Type B pancreatic cell (in vitro differentiated cells): ENCODE measurements around the gene FPR1. TPM values are rescaled to one million over a fixed set of nuclear protein-coding genes. Genes with fewer than 3 reads are reported as not detected.
"Not testable (repeated sequence)": the region's sequence is repeated elsewhere in the genome, so short reads cannot be mapped to it uniquely, and the experiment has no call there.

ENCODE experiments used
- DNase-seq: peaks from one replicate; pipeline ENCODE4 v3.0.0; 2021; ENCODE audit warnings: mixed read lengths; ENCODE audit not compliant: unreplicated experiment; ENCODE audit errors: extremely low spot score
- H3K27ac Mint-ChIP-seq: 2 replicates; pipeline ENCODE4 v1.8.0; 2021; ENCODE audit warnings: mild to moderate bottlenecking, mixed read lengths
- H3K27me3 Mint-ChIP-seq: 2 replicates; pipeline ENCODE4 v1.8.0; 2021; ENCODE audit warnings: mixed read lengths
- H3K36me3 Mint-ChIP-seq: 2 replicates; pipeline ENCODE4 v1.8.0; 2021; ENCODE audit warnings: mixed read lengths
- H3K4me1 Mint-ChIP-seq: one replicate; pipeline ENCODE4 v1.8.0; 2021; ENCODE audit warnings: mixed read lengths; ENCODE audit not compliant: unreplicated experiment
- H3K4me3 Mint-ChIP-seq: 2 replicates; pipeline ENCODE4 v1.8.0; 2021; ENCODE audit warnings: mild to moderate bottlenecking, mixed read lengths
- H3K9me3 Mint-ChIP-seq: 2 replicates; pipeline ENCODE4 v1.8.0; 2021; ENCODE audit warnings: mixed read lengths
- total RNA-seq: library from RNA; stranded (reverse); gene quantifications from 2 replicates; pipeline ENCODE4 v1.2.1, GENCODE V29; 2021; ENCODE audit warnings: low replicate concordance
- TF ChIP-seq, protein P1 (sequence below): fragments of 200-600 bp; sonication (generic); conservative IDR thresholded peaks from 2 replicates; pipeline ENCODE4 v1.5.0; 2021; ENCODE audit warnings: antibody characterized with exemption, mild to moderate bottlenecking

The FPR1 gene
- total RNA-seq, 1 donor from 2014 or later, result not detected

DNA sequence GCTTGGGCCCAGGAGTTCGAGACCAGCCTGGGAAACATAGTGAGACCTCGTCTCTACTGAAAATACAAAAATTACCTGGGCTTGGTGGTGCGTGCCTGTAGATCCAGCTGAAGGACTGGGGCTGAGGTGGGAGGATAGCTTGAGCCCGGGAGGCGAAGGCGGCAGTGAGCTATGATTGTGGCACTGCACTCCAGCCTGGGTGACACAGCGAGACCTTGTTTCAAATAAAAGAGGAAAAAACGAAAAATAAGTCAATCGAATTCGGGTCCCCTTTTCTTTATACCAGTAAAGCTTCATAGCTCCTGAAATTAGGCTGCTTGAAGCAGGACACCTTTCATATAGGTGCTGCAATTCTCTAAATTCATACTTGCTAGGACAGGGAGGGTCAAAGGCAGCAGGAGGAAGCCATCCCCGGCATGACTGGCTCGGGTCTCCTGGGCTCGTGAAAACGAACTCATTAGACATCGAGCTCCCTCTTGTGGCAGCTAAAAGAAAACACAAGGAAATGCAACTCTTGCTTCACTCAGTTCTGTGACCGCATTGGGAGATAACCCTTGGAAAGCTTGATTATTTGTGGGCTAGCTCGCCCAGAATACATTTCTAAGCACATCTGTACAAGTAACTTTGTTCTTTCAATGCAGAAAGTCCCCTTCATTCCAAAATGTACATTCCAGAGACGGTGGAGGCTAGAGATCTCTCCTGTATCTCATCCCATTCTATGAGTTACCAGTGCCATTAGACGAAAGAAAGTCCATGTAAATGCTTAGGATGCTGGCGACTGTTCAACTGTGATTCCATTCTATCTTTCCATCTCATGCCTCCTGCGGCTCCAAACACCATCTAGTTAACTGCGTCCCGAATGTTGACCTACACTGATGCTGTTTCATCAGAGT, 26.1 kb upstream of the FPR1 start:
- H3K4me3 Mint-ChIP-seq, result no peak overlapping the region
- H3K4me1 Mint-ChIP-seq, result no peaks in the 10 kb centered on the region
- H3K27me3 Mint-ChIP-seq, result peaks cover 58% of the 10 kb centered on the region
- DNase-seq, result no peak
- TF ChIP-seq, protein P1, sequence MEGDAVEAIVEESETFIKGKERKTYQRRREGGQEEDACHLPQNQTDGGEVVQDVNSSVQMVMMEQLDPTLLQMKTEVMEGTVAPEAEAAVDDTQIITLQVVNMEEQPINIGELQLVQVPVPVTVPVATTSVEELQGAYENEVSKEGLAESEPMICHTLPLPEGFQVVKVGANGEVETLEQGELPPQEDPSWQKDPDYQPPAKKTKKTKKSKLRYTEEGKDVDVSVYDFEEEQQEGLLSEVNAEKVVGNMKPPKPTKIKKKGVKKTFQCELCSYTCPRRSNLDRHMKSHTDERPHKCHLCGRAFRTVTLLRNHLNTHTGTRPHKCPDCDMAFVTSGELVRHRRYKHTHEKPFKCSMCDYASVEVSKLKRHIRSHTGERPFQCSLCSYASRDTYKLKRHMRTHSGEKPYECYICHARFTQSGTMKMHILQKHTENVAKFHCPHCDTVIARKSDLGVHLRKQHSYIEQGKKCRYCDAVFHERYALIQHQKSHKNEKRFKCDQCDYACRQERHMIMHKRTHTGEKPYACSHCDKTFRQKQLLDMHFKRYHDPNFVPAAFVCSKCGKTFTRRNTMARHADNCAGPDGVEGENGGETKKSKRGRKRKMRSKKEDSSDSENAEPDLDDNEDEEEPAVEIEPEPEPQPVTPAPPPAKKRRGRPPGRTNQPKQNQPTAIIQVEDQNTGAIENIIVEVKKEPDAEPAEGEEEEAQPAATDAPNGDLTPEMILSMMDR, result peak; percentile 83
- H3K27ac Mint-ChIP-seq, result no peak overlapping the region
- no peaks in the 10 kb centered on the region for H3K36me3 Mint-ChIP-seq
- no peaks in the 10 kb centered on the region for H3K9me3 Mint-ChIP-seq

DNA sequence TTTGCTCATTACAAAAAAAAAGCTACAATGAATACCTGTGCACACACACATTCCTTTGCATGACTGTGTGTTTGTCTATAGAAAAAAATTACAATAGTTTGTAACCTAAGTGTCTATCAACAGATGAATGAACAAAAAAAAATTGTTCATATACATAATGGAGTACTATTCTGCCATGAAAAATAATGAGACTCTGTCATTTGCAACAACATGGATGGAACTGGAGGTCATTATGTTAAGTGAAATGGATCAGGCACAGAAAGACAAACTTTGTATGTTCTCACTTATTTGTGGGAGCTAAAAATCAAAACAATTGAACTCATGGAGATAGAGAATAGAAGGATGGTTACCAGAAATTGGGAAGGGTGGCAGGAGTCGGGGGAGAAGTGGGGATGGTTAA, 24.9 kb upstream of the FPR1 start:
- not testable (repeated sequence) for DNase-seq, H3K4me1 Mint-ChIP-seq, H3K4me3 Mint-ChIP-seq, H3K9me3 Mint-ChIP-seq, H3K27ac Mint-ChIP-seq, H3K36me3 Mint-ChIP-seq
- H3K27me3 Mint-ChIP-seq, result peaks cover 55% of the 10 kb centered on the region

DNA sequence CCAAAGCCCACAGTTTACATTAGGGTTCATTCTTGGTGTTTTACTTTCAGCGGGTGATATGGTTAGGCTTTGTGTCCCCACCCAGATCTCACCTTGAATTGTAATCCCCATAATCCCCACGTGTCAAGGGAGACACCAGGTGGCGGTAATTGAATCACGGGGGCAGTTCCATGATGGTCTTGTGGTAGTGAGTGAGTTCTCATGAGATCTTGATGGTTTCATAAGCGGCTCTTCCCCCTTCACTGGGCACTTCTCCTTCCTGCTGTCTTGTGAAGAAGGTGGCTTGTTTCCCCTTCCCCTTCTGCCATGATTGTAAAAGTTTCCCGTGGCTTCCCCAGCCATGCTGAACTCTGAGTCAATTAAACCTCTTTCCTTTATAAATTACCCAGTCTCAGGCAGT, 21.3 kb upstream of the FPR1 start:
- no peak overlapping the region for H3K4me3 Mint-ChIP-seq
- H3K36me3 Mint-ChIP-seq, result no peaks in the 10 kb centered on the region
- no peak for DNase-seq
- TF ChIP-seq, protein P1, result no peak
- no peaks in the 10 kb centered on the region for H3K9me3 Mint-ChIP-seq
- no peaks in the 10 kb centered on the region for H3K4me1 Mint-ChIP-seq
- H3K27me3 Mint-ChIP-seq, result peaks cover 36% of the 10 kb centered on the region
- H3K27ac Mint-ChIP-seq, result no peak overlapping the region

DNA sequence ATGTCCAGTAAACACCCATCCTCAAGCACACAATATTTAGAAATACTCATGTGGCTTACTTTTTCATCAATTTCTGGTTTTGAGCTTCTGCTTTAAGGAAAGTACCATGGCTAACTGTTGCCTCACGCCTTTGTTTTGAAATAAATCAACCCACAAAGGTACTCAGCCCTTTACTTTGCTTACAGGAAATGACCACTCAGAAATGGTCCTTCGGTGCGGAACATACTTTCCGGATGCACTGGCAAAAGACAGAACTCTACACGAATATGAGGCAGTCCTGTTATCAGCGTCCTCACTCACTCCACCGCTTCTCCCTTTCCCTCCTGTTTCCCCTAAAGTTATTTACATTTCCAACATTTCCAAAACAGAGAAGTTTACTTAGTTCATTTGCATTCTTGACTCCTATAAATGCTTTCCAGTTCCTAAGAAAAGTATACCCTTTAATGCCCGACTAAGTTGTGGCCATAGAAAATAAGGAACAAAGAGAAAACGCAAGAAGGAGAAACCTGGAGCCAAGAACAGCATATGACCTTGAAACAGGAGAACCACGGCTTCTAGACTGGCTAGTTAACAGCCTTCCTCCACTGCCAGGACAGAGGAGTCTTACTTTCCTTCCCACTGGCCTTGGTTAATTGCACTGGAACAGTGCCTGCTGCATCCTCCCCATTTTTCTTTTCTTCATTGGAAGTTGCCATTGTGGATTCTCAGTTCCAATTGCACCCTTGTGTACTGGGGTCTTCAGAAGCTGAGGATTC, 19.9 kb upstream of the FPR1 start:
- Mint-ChIP-seq H3K27ac (no peak overlapping the region), H3K27me3 (peaks cover 37% of the 10 kb centered on the region), H3K4me1 (no peaks in the 10 kb centered on the region), H3K4me3 (no peak overlapping the region), H3K9me3 (no peaks in the 10 kb centered on the region), H3K36me3 (no peaks in the 10 kb centered on the region)
- no peak for DNase-seq
- TF ChIP-seq, protein P1, result no peak

DNA sequence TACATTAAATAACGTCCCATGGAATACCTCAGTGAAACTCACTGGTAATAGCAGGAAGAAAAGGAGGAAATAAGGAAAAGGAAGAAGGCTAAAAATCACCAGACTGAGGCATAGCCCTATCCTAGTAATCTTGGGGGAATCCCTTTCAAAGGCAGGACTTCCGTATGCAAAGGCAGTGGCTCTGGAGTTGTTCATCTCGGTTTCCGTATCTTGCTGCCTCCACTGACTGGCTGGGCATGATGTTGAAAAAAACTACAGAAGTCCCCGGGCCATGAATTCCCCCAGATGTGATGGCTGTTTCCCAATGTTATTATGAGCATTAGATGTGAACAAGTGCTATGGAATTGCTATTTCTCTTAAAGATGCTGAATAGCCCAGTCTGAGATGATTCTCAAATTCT, 14.8 kb upstream of the FPR1 start:
- Mint-ChIP-seq H3K36me3 (no peaks in the 10 kb centered on the region), H3K4me1 (no peaks in the 10 kb centered on the region), H3K4me3 (no peak overlapping the region)

More for the DNA sequence above, 14.8 kb upstream of the FPR1 start:
- Mint-ChIP-seq H3K9me3 (no peaks in the 10 kb centered on the region), H3K27me3 (peaks cover 37% of the 10 kb centered on the region), H3K27ac (no peak overlapping the region)
- no peak for DNase-seq
- TF ChIP-seq, protein P1, result no peak
